ENCODE results near the gene MSI2. TPM values are rescaled to one million over a fixed set of nuclear protein-coding genes. Genes with fewer than 3 reads are reported as not detected.

The MSI2 gene
- total RNA-seq, 2 donors from 2014 or later, result 88.3 to 114 TPM

DNA sequence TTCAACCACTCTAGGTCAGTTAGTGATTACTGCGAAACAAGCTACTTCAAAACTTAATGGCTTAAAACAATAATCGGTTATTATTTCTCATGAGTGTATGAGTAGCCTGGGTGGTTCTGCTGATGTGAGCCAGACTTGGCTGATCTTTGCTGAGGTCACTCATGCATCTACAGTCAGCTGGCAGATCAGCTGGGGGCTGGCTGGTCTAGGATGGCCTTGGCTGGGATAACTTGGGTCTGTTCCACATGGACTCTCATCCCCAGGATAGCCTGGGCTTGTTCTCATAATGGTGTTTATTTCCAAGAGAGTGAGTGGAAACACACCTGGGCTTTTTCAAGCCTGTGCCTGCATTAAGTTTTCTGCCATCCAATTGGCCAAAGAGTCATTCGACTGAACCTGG is 475.7 kb downstream of the MSI2 start:
- H3K36me3 ChIP-seq (ENCODE audit: control insufficient read depth, insufficient read depth, low read length), result no peaks in the 10 kb centered on the region
- H3K9ac ChIP-seq (ENCODE audit: extremely low read depth, low read length, poor library complexity, severe bottlenecking), result no peak overlapping the region
- H3K9me3 ChIP-seq (ENCODE audit: control insufficient read depth, low read length), result no peaks in the 10 kb centered on the region
- H3K4me3 Mint-ChIP-seq, result no peak overlapping the region
- no peaks in the 10 kb centered on the region for H3K9me3 Mint-ChIP-seq
- TF ChIP-seq, protein P1, sequence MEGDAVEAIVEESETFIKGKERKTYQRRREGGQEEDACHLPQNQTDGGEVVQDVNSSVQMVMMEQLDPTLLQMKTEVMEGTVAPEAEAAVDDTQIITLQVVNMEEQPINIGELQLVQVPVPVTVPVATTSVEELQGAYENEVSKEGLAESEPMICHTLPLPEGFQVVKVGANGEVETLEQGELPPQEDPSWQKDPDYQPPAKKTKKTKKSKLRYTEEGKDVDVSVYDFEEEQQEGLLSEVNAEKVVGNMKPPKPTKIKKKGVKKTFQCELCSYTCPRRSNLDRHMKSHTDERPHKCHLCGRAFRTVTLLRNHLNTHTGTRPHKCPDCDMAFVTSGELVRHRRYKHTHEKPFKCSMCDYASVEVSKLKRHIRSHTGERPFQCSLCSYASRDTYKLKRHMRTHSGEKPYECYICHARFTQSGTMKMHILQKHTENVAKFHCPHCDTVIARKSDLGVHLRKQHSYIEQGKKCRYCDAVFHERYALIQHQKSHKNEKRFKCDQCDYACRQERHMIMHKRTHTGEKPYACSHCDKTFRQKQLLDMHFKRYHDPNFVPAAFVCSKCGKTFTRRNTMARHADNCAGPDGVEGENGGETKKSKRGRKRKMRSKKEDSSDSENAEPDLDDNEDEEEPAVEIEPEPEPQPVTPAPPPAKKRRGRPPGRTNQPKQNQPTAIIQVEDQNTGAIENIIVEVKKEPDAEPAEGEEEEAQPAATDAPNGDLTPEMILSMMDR (conservative IDR thresholded peaks at IDR 0.05), result no peak
- H3K36me3 Mint-ChIP-seq (ENCODE audit: low read depth), result no peaks in the 10 kb centered on the region
- 93 to 100% methylated on average over 2 to 3 of the region's 3 CpGs for WGBS, 2 experiments (ENCODE audit: insufficient coverage in 1 of 2, insufficient read length in 1 of 2)
- H3K4me3 ChIP-seq (ENCODE audit: low read length), result no peak overlapping the region
- H3K27ac ChIP-seq (ENCODE audit: low read depth, low read length), result no peak overlapping the region
- H3K27me3 ChIP-seq (ENCODE audit: control insufficient read depth, insufficient read depth, low read length, poor library complexity, severe bottlenecking), result no peaks in the 10 kb centered on the region
- no peak for DNase-seq
- H3K4me1 Mint-ChIP-seq, result no peaks in the 10 kb centered on the region
- peaks cover 18% of the 10 kb centered on the region for H3K27me3 Mint-ChIP-seq (ENCODE audit: insufficient read depth)
- H3K27ac Mint-ChIP-seq, result no peak overlapping the region
- no peaks in the 10 kb centered on the region for H3K4me1 ChIP-seq (ENCODE audit: control insufficient read depth, insufficient read depth, low read length)

DNA sequence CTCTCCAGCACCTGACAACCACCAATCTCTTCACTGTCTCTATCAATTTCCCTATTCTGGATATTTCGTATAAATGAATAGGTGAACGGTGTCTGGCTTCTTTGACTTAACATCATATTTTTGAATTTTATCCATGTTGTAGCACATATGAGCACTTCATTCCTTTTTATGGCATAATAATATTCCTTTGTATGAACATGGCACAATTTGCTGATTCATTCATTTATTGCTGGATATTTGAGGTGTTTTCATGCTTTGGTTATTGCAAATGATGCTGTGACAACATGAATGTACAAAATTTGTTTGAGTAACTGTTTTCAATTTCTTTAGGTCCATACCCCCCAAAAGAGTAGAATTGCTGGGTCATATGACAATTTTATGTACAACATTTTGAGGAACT is 476.8 kb downstream of the MSI2 start:
- TF ChIP-seq, protein P1 (conservative IDR thresholded peaks at IDR 0.05), result no peak
- no peak overlapping the region for H3K4me3 Mint-ChIP-seq
- WGBS, 2 experiments (ENCODE audit: insufficient coverage in 1 of 2, insufficient read length in 1 of 2), result 93% methylated on average over 2 of the region's 2 CpGs; no CpG with 5 or more reads in 1 of the 2 experiments
- H3K27ac Mint-ChIP-seq, result no peak overlapping the region
- no peak for DNase-seq
- H3K9me3 Mint-ChIP-seq, result no peaks in the 10 kb centered on the region
- no peak overlapping the region for H3K9ac ChIP-seq (ENCODE audit: extremely low read depth, low read length, poor library complexity, severe bottlenecking)
- H3K36me3 Mint-ChIP-seq (ENCODE audit: low read depth), result no peaks in the 10 kb centered on the region
- no peaks in the 10 kb centered on the region for H3K9me3 ChIP-seq (ENCODE audit: control insufficient read depth, low read length)
- H3K27me3 Mint-ChIP-seq (ENCODE audit: insufficient read depth), result peaks cover 17% of the 10 kb centered on the region
- H3K36me3 ChIP-seq (ENCODE audit: control insufficient read depth, insufficient read depth, low read length), result no peaks in the 10 kb centered on the region
- H3K4me3 ChIP-seq (ENCODE audit: low read length), result no peak overlapping the region
- H3K4me1 Mint-ChIP-seq, result no peaks in the 10 kb centered on the region
- no peak overlapping the region for H3K27ac ChIP-seq (ENCODE audit: low read depth, low read length)
- H3K4me1 ChIP-seq (ENCODE audit: control insufficient read depth, insufficient read depth, low read length), result no peaks in the 10 kb centered on the region
- no peaks in the 10 kb centered on the region for H3K27me3 ChIP-seq (ENCODE audit: control insufficient read depth, insufficient read depth, low read length, poor library complexity, severe bottlenecking)

Other genes starting within 250 kb of the MSI2 start
- gene AKAP1, start 171.3 kb upstream of the MSI2 start, total RNA-seq, result 10 to 100 TPM; 11.6 to 18.5 TPM

All from endodermal cell (in vitro differentiated cells).